GM21717 (cell line): ENCODE data around the gene SOX12.
"Not testable (repeated sequence)": the region's sequence is repeated elsewhere in the genome, so short reads cannot be mapped to it uniquely, and the experiment has no call there.

Source experiments
- ATAC-seq: cut with Tn5 transposase; IDR thresholded peaks from one replicate; pipeline ENCODE4 v1.9.1; 2021; ENCODE audit warnings: mild to moderate bottlenecking, moderate library complexity; ENCODE audit not compliant: unreplicated experiment

Gene SOX12

DNA sequence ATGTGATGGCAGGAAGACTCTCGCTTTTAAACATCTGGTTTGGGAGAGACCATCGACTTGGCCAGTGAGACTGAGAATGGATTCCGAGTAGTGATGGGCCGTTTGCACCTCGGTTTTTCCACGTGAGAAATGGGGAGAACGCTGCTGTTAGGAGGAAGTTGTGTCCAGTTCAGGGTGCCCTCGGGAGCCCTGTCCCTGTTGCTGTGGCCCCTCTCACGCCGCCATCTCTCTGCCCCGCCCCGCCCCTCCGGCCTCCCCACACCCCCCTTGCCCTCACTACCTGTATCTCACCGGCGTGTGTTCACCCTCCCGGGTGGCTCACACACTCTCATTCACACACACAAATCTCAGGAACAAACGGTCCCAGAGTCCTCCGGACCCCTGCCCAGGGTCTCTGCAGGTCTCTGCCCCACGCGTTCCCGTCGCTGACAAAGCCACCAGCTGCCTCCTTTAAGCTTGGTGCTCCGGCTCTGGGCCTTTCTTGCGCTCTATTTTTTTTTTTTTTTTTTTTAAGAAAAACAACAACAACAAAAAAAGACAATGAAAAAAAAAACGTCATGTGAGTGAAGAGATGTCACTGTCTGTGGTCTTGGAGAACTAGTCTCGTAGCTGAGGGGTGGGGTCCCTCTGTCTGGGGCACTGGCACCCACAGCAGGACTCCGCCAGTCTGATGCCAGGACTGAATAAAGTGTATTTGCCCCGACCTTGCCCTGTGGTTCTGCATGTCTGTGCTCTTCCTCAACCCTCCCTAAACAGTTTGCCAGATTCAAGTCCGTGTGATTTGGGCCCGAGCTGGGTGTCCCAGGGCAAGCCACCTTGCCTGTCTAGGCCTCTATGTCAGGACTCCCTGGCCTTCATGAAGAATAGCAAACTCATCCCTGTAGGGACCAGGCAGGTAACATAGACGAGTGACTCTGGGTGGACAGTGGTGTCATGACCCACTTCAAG, 2.9 kb downstream of the SOX12 start:
- ATAC-seq = no peak

DNA sequence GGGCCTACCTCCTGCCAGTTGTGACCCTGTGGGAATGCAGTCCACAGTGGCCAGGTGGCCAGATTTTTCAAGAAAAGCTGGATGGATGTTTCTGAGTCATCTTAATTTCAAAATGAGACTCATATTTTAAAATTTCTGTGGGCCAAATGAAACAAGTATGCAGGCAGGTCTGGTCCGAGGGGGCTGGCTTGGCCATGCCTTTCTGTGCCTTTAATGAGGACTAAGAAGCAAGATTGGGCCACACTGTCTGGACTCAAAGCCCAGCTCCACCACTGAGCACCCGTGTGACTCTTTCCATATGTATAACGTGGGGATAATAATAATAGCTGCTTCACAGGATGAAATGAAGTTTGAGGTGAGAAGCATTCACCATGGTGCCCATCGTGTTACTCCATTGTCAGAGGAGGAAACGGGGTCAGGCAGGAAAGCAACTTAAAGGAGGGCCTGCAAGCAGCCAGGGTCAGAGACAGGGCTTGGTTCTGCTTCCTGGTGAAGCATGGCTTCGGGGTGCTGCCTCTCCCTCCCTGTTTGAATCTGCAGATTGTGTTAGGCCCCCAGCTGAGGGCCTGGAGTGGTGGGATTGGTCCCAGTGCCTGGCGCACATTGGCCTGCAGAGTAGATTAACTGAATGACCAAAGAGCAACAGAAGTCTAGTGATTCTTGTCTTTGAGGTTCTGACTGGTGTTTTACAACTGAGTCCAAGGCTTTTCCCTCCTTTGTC, 3.8 kb downstream of the SOX12 start:
- ATAC-seq = no peak

GRCh38 chr20:329851-330232, 4.5 kb downstream of the SOX12 start:
- no peak for ATAC-seq

- ATAC-seq = no peak
These were observed 5.1 kb downstream of the SOX12 start for GRCh38 chr20:330233-331149.

- ATAC-seq = no peak
These were observed 9.2 kb downstream of the SOX12 start for GRCh38 chr20:334578-334977.

DNA sequence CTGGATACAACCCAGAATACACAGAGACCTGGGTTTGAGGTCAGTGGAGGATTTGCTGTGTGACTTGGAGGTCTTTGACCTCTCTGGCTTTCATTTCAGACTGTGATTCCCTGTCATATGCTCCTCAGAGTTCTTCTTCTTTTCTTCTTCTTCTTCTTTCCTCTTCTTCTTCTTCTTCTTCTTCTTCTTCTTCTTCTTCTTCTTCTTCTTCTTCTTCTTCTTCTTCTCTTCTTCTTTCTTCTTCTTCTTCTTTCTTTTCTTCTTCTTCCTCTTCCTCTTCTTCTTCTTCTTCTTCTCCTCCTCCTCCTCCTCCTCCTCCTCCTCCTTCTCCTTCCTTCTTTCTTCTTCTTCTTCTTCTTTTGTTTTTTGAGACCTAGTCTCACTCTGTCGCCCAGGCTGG, 10.7 kb downstream of the SOX12 start:
- ATAC-seq = not testable (repeated sequence)

- no peak for ATAC-seq
These were observed 16.3 kb downstream of the SOX12 start for GRCh38 chr20:341682-342081.

GRCh38 chr20:343107-343506, 17.8 kb downstream of the SOX12 start:
- no peak for ATAC-seq

GRCh38 chr20:346033-346639, 20.8 kb downstream of the SOX12 start:
- no peak for ATAC-seq

DNA sequence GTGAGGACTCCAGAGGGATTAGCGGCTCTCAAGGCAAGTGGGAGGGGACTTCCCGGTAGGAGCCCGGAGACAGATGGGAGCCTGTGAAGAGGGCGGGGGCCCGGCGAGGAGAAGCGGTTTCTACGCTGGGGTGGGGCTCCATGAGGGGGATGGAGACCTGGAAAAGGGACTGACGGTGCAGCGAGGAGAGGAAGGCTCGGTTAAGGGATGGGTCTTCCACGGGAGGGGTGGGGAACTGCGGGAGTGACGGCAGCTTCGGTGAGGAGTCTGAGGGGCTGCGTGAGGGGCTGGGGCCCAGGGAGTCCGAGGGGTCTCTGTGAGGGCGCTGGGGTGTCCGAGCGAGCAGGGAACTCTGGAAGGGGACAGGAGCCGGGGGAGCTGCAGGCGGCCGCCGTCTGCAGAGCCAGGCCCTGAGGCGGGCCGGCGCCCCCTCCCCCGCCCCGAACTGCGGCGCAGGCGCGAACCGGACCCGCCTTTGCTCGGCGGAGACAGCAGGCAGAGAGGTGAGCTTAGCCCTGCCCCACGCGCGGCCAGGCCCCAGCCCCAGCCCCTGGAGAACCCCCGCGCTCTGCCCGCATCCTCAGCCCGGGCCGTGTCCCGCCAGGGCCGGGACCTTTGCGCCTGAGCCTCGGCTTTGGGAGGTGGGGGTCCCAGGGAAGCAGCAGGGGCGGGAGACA, 21.4 kb downstream of the SOX12 start, which contains the start of gene NRSN2:
TSS of gene NRSN2 (plus strand) at position 472 of the 677 bp plus-strand sequence. CDS start 2,533 bp downstream, outside the sequence.
- no peak for ATAC-seq

DNA sequence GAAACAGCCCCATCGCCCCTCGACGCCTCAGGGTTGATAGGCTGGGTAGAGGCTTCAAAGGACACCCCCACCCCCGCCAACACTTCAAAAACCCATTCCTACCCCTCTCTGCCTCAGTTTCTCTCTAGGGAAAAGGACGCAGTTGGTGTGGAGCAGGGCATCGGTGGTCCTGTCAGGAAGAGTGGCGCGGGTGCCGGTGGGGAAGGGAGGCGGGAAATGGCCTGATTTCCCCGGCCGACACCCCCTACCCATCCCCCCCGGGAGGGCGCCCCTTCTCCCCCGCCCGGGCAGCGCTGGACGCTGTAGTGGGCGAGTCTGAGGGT, 21.9 kb downstream of the SOX12 start:
- peak; percentile 3 for ATAC-seq

DNA sequence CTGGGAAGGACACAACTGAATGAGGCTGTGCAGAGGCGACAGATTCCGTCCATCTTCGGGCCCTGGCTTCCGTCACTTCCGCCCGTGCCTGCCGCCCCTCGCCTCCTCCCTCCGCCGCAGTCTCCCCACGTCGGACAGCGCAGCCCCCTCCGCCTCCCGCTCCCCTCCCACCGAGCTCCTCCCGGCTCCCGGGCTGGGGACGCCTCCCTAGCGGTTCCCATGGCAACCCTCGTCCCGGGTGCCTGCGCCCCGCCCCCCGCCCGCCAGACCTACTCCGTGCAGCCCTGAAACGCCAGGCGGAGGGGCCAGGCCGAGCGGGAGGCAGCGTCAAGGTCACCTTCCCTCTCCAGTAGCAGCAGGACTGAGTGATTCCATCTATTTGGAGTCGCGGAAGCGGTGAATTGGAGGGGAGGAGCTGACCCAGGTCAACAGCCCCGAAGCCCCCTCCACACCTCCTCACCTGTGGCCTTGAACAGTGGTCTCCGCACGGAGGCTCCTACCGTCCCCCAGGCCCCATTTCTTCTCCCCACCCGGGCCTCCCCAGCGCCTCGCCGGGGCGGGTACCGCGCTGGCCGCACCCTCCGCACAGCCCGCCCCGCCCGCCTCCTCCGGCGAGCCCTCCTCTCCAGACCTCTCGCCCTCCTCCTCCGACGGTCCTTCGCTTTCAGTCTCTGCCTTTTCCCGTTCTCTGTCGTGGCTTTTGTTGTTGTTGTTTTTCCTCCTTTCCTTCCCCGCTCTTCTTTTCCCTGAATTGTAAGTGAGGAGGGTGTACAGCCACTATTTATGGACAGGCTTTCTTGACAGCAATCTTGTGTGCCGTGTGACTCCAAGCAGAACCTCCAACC, 22.5 kb downstream of the SOX12 start:
- ATAC-seq = peak; percentile 76

DNA sequence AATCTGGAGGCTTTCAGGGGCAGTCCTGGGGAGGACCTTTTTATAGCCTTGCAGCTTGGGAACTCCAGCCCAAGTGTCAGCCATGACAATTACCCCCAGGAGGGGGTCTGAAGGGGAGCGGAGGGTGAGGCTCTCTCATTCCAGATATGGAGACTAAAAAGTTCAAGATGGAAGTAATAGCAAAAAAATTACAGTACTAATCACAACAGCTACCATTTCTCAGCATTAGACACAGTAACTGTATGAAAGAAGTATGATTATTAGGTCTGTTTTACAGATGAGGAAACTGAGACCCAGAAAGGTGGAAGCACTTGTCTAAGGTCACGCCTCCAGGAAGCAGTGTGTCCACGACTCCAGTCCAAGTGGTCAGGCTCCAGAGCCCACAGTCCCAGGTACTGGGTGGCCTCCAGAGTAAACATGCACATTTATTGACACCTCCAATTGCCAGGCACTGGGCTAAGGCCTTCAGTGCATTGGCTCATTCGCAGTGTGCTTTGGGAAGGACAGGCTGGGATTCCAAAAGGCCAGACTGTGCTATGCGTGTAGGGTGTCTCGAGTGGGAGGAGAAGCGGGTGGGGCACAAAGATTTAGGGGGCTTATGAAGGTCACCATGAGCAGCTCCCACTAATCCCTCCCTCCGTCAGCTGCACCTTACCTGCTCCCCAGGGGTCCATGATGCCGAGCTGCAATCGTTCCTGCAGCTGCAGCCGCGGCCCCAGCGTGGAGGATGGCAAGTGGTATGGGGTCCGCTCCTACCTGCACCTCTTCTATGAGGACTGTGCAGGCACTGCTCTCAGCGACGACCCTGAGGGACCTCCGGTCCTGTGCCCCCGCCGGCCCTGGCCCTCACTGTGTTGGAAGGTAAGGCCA, 23.9 kb downstream of the SOX12 start:
- no peak for ATAC-seq

GRCh38 chr20:353166-353565, 27.8 kb downstream of the SOX12 start:
- ATAC-seq = no peak

GRCh38 chr20:354298-354977, 29.1 kb downstream of the SOX12 start:
- peak; percentile 80 for ATAC-seq

DNA sequence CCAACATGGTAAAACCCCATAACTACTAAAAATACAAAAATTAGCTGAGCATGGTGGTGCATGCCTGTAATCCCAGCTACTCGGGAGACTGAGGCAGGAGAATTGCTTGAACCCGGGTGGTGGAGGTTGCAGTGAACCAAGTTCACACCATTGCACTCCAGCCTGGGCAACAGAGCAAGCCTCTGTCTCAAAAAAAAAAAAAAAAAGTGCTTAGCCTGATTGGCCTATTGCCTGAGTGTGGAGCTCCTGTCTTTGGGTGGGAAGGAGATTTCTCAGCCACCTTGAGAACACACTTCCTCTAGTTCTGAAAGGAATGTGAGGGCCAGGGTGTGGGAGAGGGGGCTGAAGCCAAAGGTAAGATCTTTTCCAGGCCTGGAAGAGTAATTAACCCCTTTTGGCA, 30.8 kb downstream of the SOX12 start:
- ATAC-seq = not testable (repeated sequence)

DNA sequence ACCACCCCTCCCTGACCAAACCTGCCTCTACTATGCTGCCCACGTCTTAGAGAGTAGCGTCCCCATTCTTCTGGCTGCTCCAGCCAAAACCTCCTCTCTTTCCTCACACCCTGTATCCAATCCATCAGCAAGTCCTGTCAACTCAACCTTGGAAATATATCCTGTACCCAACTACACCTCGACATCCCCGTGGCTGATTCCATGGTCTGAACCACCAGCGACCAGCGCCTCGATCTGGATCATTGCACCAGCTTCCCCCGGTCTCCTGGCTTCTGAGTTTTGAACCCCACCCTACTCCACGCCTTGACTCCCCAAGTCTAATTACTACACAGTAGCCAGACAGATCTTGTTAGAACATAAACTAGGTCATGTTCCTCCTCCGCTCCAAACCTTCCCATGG, 31.4 kb downstream of the SOX12 start:
- no peak for ATAC-seq
